ENCODE measurements around the gene DEF6. TPM values are rescaled to one million over a fixed set of nuclear protein-coding genes. Genes with fewer than 3 reads are reported as not detected.

DEF6 gene
- total RNA-seq, 1 experiment from 2014 or later: 5.6 TPM

GRCh38 chr6:35351422-35351821 is 53.8 kb downstream of the DEF6 start:
- H2BK12ac ChIP-seq (ENCODE audit: insufficient read length, low read depth, low read length): no peak overlapping the region
- no peak overlapping the region for H2BK120ac ChIP-seq (ENCODE audit: low read depth, low read length, poor library complexity, severe bottlenecking)
- H2AK5ac ChIP-seq (ENCODE audit: insufficient read length, low read length): no peak overlapping the region
- H2BK15ac ChIP-seq (ENCODE audit: low read depth, low read length): no peak overlapping the region
- H2BK5ac ChIP-seq (ENCODE audit: insufficient read length, low read length): no peak overlapping the region
- WGBS (ENCODE audit: extremely low coverage, insufficient read length, low lambda C conversion rate): no CpG with 5 or more reads among the region's 4 CpGs
- H4K5ac ChIP-seq (ENCODE audit: insufficient read length, low read depth, low read length): no peak overlapping the region
- H3K23me2 ChIP-seq (ENCODE audit: insufficient read length, low read depth, low read length, poor library complexity, severe bottlenecking): no peaks in the 10 kb centered on the region
- H4K20me1 ChIP-seq (ENCODE audit: control insufficient read depth, insufficient read depth, insufficient read length): no peaks in the 10 kb centered on the region
- no peak overlapping the region for H3K56ac ChIP-seq (ENCODE audit: insufficient read length, low read depth, low read length)
- no peak overlapping the region for H3K9ac ChIP-seq (ENCODE audit: extremely low read depth, insufficient read length, low read length)
- DNase-seq: no peak
- H3K4me3 Mint-ChIP-seq: no peak overlapping the region
- H3K9me3 Mint-ChIP-seq: no peaks in the 10 kb centered on the region
- H3K4ac ChIP-seq (ENCODE audit: low read depth, low read length): no peak overlapping the region
- no peak overlapping the region for H3K23ac ChIP-seq (ENCODE audit: insufficient read length, low read depth, low read length)
- TF ChIP-seq, protein P1, sequence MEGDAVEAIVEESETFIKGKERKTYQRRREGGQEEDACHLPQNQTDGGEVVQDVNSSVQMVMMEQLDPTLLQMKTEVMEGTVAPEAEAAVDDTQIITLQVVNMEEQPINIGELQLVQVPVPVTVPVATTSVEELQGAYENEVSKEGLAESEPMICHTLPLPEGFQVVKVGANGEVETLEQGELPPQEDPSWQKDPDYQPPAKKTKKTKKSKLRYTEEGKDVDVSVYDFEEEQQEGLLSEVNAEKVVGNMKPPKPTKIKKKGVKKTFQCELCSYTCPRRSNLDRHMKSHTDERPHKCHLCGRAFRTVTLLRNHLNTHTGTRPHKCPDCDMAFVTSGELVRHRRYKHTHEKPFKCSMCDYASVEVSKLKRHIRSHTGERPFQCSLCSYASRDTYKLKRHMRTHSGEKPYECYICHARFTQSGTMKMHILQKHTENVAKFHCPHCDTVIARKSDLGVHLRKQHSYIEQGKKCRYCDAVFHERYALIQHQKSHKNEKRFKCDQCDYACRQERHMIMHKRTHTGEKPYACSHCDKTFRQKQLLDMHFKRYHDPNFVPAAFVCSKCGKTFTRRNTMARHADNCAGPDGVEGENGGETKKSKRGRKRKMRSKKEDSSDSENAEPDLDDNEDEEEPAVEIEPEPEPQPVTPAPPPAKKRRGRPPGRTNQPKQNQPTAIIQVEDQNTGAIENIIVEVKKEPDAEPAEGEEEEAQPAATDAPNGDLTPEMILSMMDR (conservative IDR thresholded peaks at IDR 0.05): no peak
- H3K4me1 ChIP-seq (ENCODE audit: insufficient read depth, low read length): no peaks in the 10 kb centered on the region
- no peaks in the 10 kb centered on the region for H3K79me2 ChIP-seq (ENCODE audit: insufficient read depth, low read length)
- H3K27me3 ChIP-seq (ENCODE audit: insufficient read depth, low read length): no peaks in the 10 kb centered on the region
- H3K14ac ChIP-seq (ENCODE audit: insufficient read depth, low read length): no peak overlapping the region
- no peaks in the 10 kb centered on the region for H3K9me3 ChIP-seq (ENCODE audit: control insufficient read depth, low read depth, low read length)
- no peak overlapping the region for H3K4me2 ChIP-seq (ENCODE audit: insufficient read depth, insufficient read length, low read length)
- no peak overlapping the region for H2BK20ac ChIP-seq (ENCODE audit: low read depth, low read length, poor library complexity, severe bottlenecking)
- H3K27me3 Mint-ChIP-seq (ENCODE audit: low read depth): no peaks in the 10 kb centered on the region
- no peak overlapping the region for H4K8ac ChIP-seq (replicated peaks; ENCODE audit: insufficient read length, low read depth, low read length)
- no peak overlapping the region for H3T11ph ChIP-seq (ENCODE audit: low read length)
- no peak overlapping the region for H3K18ac ChIP-seq (ENCODE audit: insufficient read length, low read depth, low read length)
- H3K4me1 Mint-ChIP-seq: no peaks in the 10 kb centered on the region
- H3K79me1 ChIP-seq (ENCODE audit: insufficient read depth, low read depth, low read length, poor library complexity, severe bottlenecking): no peaks in the 10 kb centered on the region
- no peak overlapping the region for H3K27ac ChIP-seq (ENCODE audit: insufficient read length, low read depth, low read length)
- H2AFZ ChIP-seq (ENCODE audit: low read length): no peak overlapping the region
- H3K36me3 Mint-ChIP-seq (ENCODE audit: insufficient read depth in 1 of 3, low read depth in 3 of 3): peaks cover 30 to 72% (median 64%) of the 10 kb centered on the region in 3 experiments
- H4K91ac ChIP-seq (ENCODE audit: insufficient read length, low read depth, low read length): no peak overlapping the region
- no peak overlapping the region for H3K27ac Mint-ChIP-seq
